ENCODE data around the gene LHFPL3. TPM values are rescaled to one million over a fixed set of nuclear protein-coding genes. Genes with fewer than 3 reads are reported as not detected.
A peak's percentile ranks its signal among the peaks of the same experiment; 100 is the strongest.

The LHFPL3 gene
- total and polyA plus RNA-seq, 9 of the 15 experiments (the other 6 are each of a cell fraction or from before 2014, with no cell fraction given): 0.21 to 0.52 TPM; not detected in 7

- H3K4me3 ChIP-seq: no peak overlapping the region
- H3K4me2 ChIP-seq (ENCODE audit: insufficient read depth, low read length): no peak overlapping the region
- ChIA-PET CTCF (ENCODE audit: low intra/inter-chr PET ratio) (no interaction called here), POLR2A (no interaction called here)
- H3K36me3 ChIP-seq (ENCODE audit: control insufficient read depth, insufficient read depth, low read length): no peaks in the 10 kb centered on the region
- ATAC-seq (peak; percentile 51; the same call in 2 of the 3 replicates), FAIRE-seq (no peak), DNase-seq (ENCODE audit: extremely low read depth in 1 of 4, low spot score in 3 of 4) (no peak)
- peaks cover 0 to 12% of the 10 kb centered on the region in 2 experiments; a peak in 3 of 5 replicates for H3K4me1 ChIP-seq (replicated peaks in 1 of 2; ENCODE audit: control insufficient read depth in 2 of 2, insufficient read depth in 2 of 2, low read length in 2 of 2)
- H3K9me1 ChIP-seq (ENCODE audit: control insufficient read depth, insufficient read depth, low read length): no peaks in the 10 kb centered on the region
- BruUV-seq (replicated peaks): no TSS peak
- H3K9ac ChIP-seq (ENCODE audit: insufficient read depth in 1 of 2, low read depth in 2 of 2, low read length in 2 of 2): no peak overlapping the region
- no peaks in the 10 kb centered on the region for H3K9me3 ChIP-seq (replicated peaks; ENCODE audit: control insufficient read depth, insufficient read depth, low read depth, low read length)
- no peaks in the 10 kb centered on the region for H4K20me1 ChIP-seq (replicated peaks; ENCODE audit: control insufficient read depth, insufficient read depth, low read length)
- peaks cover 25 to 27% of the 10 kb centered on the region in 2 experiments for H3K27me3 ChIP-seq (ENCODE audit: control insufficient read depth in 2 of 2, insufficient read depth in 2 of 2, low read length in 2 of 2)
- H2AFZ ChIP-seq (ENCODE audit: low read depth, low read length): no peak overlapping the region
- intact Hi-C loops (cut with micrococcal nuclease): loop anchor here (10.0 kb wide), 2 partner anchors 568 to 1318 kb away; no protein-coding TSS in a partner anchor
- 3% methylated on average over 5 of the region's 5 CpGs for WGBS (ENCODE audit: insufficient coverage, low coverage, missing lambda C conversion rate)
- in situ Hi-C loops (cut with MboI): no loop called here
- no peak overlapping the region for H3K27ac ChIP-seq (ENCODE audit: extremely low read depth, low read depth, low read length)
- H3K79me2 ChIP-seq (ENCODE audit: control insufficient read depth, insufficient read depth, low read length): no peaks in the 10 kb centered on the region
- TF ChIP-seq CBX1 (IDR thresholded peaks at IDR 0.05; ENCODE audit: low read depth): no peak
- TF ChIP-seq RBM17 (IDR thresholded peaks at IDR 0.05; ENCODE audit: borderline replicate concordance, low read depth, low read length): no peak
- TF ChIP-seq ZBTB5 (IDR thresholded peaks at IDR 0.05): no peak
- no peak for TF ChIP-seq RUNX1 (IDR thresholded peaks at IDR 0.05; ENCODE audit: low read depth)
- TF ChIP-seq ZNF316 (IDR thresholded peaks at IDR 0.05): no peak
- TF ChIP-seq RBM39 (optimal IDR thresholded peaks at IDR 0.05; ENCODE audit: low read depth, low read length): no peak
- TF ChIP-seq ZNF217 (CRISPR knock-in tag; IDR thresholded peaks at IDR 0.05): no peak
- no peak for TF ChIP-seq C11orf30 (IDR thresholded peaks at IDR 0.05; ENCODE audit: low read depth)
- TF ChIP-seq ZNF511 (CRISPR knock-in tag; IDR thresholded peaks at IDR 0.05): no peak
- TF ChIP-seq DMBX1 (CRISPR knock-in tag; IDR thresholded peaks at IDR 0.05; ENCODE audit: borderline replicate concordance): no peak
- TF ChIP-seq ZNF318 (IDR thresholded peaks at IDR 0.05; ENCODE audit: borderline replicate concordance in 1 of 2, low read depth in 1 of 2): no peak
- TF ChIP-seq ZNF431 (CRISPR knock-in tag; IDR thresholded peaks at IDR 0.05): no peak
- no peak for TF ChIP-seq ZNF780A (CRISPR knock-in tag; IDR thresholded peaks at IDR 0.05)
Measured at GRCh38 chr7:104843198-104843597, 514.8 kb downstream of the LHFPL3 start.

All from K562 (cell line).